CD4-positive, alpha-beta T cell treated with Interleukin-1 beta for 1 hour (primary cell): ENCODE results near the gene TSFM.

Experiments
- DNase-seq, 2 donors: peaks; one replicate each; pipeline ENCODE4 v3.0.0-alpha.2; 2020 to 2022

TSFM gene

GRCh38 chr12:57782608-57783465 is at the start of gene TSFM:
Gene TSFM, plus strand, starts transcription at chr12:57782787. Its CDS starts 15 bp downstream, at chr12:57782802.
- peak; percentile 93 to 97 for DNase-seq

DNA sequence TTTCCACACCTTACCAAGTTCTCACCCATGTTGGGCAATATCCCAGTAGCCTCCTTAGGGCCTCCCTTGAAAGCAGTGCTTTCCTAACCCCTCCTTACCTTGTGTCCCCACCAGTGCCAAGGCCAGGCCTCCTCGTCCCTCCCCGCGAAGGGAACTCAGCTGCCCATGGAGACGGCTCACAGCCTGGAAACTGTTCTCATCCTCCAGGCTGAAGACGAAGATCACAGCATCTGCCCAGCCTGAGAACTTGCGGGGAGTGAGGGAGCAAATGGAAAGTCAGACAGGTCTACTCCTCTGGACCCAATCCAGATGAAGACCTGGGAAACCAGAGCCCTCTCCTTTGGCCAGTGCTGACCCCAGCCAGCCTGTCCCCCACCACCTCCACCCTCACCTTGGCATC is 48.7 kb upstream of the TSFM start:
- DNase-seq: no peak

- DNase-seq: no peak
Observed at GRCh38 chr12:57734591-57734990, 48.0 kb upstream of the TSFM start.

DNA sequence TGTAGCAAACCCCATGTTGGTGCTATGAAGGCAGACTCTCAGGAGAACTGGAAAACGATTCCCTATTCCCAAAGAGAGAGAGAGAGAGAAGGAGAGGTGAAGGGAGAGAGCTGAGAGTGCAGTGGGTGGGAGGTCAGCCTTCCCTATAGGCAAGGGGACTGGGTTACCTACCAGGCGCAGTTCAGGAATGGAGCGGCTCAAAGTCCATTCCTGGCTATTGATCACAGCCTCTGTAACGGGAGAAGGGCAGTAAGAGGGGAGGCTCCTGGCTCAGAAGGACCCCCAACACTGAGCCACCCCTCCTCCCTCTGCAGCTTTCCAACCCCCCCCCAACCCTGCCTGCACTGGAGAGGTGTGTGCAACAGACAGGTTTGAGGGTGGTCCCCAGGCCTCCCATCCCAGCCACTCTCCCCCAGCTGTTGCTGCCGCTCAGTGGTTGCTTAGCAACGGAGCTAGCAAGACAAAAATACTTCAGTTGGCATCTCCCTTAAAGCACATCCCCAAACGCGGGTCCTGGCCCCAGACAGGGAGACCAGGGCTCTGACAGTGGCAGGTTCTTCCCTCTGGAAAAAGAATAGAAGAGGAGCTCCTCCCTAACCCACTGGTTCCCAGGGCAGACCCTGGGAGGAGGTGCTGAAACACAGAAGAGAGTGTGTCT is 47.3 kb upstream of the TSFM start:
- no peak for DNase-seq

DNA sequence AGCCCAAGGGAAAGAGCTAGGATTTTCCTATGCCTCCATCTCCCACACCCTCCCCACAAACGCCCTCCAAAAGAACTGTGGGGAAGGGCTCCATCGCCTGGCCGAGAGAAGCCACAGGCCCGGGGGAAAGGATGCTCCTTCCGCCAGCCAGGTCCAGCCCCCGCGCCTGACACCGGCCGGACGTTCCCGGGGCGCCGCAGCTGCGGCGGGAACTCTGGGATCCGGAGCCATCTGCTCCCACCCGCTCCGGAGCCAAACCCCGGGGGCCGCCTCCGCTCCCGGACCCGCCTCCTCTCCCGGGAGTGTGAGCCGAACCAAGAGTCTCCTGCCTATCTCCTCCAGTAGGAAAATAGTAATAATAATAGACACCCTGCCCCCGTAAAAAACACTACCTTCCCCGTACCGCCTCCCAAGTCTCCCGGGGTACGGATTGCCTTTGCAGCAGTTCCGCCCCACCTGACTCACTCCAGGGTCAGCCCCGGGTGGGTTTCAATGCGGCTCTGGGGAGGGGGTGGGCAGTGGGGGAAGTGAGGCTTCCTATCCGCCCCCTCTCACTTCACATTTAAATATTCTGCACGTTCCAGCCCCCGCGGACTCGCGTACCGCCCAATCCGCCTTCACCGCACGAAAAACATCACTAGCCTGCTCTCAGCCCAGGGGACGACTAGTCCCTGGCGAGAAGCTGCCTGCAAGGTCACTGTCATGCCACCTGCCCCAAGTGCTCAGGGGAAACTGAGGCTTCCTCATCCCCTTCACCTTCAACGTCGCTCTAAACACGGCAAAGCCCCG is 46.4 kb upstream of the TSFM start:
- no peak for DNase-seq

GRCh38 chr12:57736741-57737466 is 45.7 kb upstream of the TSFM start:
- DNase-seq: no peak

DNA sequence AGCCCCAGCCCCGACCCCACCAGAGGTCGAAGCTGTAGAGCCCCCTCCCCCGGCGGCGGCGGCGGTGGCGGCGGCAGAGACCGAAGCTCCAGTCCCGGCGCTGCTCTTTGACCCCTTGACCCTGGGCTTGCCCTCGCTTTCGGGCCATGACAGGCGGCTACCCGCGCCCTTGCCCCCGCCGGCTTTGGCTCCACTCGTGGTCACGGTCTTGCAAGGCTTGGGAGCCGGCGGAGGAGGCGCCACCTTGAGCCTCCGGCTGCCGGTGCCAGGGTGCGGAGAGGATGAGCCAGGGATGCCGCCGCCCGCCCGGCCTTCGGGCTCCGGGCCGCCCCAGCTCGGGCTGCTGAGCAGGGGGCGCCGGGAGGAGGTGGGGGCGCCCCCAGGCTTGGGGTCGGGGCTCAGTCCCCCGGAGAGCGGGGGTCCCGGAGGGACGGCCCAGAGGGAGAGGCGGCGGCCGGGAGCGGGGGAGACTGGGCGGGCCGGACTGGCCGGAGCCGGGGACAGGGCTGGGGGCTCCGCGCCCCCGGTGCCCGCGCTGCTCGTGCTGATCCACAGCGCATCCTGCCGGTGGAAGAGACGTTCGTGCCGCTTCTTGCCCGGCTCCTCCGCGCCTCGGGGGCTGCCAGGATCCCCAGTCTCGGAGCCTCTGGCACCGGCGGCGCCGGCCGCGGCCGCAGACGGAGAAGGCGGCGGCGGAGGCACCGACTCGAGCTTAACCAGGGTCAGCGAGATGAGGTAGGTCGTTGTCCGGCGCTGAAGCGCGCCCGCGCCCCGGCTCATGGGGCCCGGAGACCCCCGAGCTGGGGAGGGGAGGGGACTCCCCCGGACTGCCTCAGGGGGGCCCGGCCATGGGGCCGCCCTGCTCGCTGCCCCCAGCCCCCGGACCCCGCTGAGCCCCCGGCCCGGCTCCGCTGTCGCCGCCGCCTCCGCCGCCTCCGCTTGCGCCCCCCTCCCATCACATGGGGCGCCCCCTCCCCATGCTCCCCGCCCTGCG is 44.8 kb upstream of the TSFM start:
- no peak for DNase-seq

DNA sequence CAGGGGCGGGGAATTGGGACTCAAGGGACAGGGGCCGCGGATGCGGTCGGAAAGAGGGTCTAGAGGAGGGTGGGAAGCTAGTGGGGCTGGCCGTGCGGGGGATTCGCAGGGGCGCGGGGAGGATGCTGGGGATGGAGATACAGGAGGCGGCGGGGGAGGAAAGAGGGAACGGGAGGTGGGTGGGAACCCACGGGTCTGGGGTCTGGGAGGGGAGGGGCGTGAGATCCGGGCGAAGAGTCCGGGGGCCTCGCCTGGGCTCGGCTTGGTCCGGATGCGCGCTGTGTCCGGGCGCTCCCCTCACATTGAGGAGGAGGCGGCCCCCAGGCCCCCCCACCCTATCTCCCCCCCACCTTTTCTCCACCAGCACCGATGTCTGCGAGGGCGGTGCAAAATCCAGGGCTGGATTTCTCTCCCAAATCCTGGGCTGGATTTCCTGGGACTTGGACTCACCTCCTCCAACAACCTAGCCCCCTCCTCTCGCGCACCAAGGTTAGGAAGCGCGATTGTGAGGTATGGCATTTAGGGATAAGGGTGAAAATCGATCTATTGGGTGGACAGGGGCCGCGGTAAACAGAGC is 43.8 kb upstream of the TSFM start, which contains the start of gene AGAP2:
Gene AGAP2 (minus strand): TSS at position 82 of the 577 bp plus-strand sequence. CDS start 496 bp downstream, outside the sequence.
- DNase-seq: no peak

DNA sequence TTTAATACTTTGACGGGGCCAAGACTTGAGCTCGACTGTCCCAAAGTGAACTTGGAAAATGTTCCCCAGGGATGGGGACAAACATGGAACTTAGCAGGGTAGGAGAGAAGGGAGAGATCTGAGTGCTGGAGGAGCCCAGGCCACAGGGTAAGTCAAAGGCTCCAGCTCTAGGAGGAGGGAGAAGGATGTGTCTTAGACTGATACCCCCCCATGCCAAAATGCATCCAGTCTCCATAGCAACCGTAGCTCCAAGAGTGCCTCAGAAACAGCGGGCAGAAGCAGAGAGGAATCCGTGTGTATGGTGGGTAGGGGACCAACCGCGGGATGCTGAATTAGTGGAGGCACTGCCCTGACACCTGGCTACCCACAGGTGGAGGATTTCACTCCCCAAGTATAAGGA is 43.2 kb upstream of the TSFM start:
- no peak for DNase-seq

GRCh38 chr12:57739914-57740538 is 42.6 kb upstream of the TSFM start:
- DNase-seq: no peak

- peak; percentile 87 to 88 for DNase-seq
Observed at GRCh38 chr12:57740656-57741412, 41.8 kb upstream of the TSFM start.

DNA sequence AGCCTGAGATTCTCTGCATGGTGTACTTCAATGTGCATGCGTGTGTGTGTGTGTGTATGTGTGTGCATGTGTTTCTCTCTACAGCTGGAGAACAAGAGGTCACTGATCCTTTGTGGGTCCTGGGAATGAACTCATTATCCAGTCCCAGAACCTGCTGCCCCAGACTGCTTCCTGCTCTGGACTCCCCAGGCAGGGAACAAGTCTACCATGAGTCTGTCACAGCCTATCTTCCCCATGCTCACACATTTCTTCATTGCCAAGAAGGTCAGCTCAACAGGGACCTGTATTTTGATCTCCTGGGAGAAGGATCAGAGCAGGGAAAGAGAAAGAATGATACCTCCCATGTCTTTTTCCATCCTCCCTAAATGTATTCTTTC is 41.2 kb upstream of the TSFM start:
- no peak for DNase-seq

GRCh38 chr12:57741844-57742738 is 40.5 kb upstream of the TSFM start:
- peak; percentile 87 to 88 for DNase-seq

- DNase-seq: no peak
Observed at GRCh38 chr12:57743769-57744168, 38.8 kb upstream of the TSFM start.

GRCh38 chr12:57744194-57744776 is 38.3 kb upstream of the TSFM start:
- peak; percentile 86 for DNase-seq

GRCh38 chr12:57744777-57745484 is 37.7 kb upstream of the TSFM start, which contains the start of gene TSPAN31:
Gene TSPAN31, plus strand, starts transcription at chr12:57745039. Its CDS starts 116 bp downstream, at chr12:57745155.
- peak; percentile 96 to 97 for DNase-seq

- no peak for DNase-seq
Observed at GRCh38 chr12:57745485-57745881, 37.1 kb upstream of the TSFM start.
